ENCODE results near the gene TBC1D22A. TPM values are rescaled to one million over a fixed set of nuclear protein-coding genes. Genes with fewer than 3 reads are reported as not detected.

TBC1D22A gene
- total RNA-seq, 3 donors from 2014 or later, result 19.0 to 23.6 (median 23.6) TPM

DNA sequence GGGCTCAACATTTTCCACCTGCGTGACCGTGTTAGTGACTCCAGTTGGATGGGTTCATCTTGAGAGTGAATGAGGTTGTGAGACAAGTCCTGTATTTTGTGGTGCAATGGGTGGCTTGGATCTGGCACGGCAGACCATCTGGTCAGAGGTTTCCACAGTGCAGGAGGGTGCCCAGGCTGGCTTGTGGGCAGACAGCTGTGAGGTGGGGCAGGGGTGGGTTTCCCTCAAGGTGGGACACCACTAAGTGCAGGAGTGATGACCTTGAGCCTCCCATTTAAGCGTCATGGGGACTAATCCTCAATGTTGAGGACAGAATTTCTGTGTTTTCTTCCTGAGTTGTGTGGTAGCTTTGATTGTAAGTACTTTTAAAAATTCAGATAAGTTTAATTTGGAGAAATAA, 220.6 kb downstream of the TBC1D22A start:
- H3K36me3 ChIP-seq, result no peaks in the 10 kb centered on the region
- H3K9me3 ChIP-seq, result no peaks in the 10 kb centered on the region
- no peak for DNase-seq (ENCODE audit: low spot score in 2 of 2)
- no peak overlapping the region for H3K4me3 ChIP-seq
- H3K27ac ChIP-seq, result no peak overlapping the region
- intact Hi-C loops (cut with DNase I; ENCODE audit: low total_unique reads), result no loop called here
- TF ChIP-seq, protein P1, sequence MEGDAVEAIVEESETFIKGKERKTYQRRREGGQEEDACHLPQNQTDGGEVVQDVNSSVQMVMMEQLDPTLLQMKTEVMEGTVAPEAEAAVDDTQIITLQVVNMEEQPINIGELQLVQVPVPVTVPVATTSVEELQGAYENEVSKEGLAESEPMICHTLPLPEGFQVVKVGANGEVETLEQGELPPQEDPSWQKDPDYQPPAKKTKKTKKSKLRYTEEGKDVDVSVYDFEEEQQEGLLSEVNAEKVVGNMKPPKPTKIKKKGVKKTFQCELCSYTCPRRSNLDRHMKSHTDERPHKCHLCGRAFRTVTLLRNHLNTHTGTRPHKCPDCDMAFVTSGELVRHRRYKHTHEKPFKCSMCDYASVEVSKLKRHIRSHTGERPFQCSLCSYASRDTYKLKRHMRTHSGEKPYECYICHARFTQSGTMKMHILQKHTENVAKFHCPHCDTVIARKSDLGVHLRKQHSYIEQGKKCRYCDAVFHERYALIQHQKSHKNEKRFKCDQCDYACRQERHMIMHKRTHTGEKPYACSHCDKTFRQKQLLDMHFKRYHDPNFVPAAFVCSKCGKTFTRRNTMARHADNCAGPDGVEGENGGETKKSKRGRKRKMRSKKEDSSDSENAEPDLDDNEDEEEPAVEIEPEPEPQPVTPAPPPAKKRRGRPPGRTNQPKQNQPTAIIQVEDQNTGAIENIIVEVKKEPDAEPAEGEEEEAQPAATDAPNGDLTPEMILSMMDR (IDR thresholded peaks at IDR 0.05), result no peak
- TF ChIP-seq POLR2AphosphoS5 (IDR thresholded peaks at IDR 0.05), result no peak
- TF ChIP-seq POLR2A (IDR thresholded peaks at IDR 0.05), result no peak
- no peaks in the 10 kb centered on the region for H3K4me1 ChIP-seq
- H3K27me3 ChIP-seq, result no peaks in the 10 kb centered on the region

DNA sequence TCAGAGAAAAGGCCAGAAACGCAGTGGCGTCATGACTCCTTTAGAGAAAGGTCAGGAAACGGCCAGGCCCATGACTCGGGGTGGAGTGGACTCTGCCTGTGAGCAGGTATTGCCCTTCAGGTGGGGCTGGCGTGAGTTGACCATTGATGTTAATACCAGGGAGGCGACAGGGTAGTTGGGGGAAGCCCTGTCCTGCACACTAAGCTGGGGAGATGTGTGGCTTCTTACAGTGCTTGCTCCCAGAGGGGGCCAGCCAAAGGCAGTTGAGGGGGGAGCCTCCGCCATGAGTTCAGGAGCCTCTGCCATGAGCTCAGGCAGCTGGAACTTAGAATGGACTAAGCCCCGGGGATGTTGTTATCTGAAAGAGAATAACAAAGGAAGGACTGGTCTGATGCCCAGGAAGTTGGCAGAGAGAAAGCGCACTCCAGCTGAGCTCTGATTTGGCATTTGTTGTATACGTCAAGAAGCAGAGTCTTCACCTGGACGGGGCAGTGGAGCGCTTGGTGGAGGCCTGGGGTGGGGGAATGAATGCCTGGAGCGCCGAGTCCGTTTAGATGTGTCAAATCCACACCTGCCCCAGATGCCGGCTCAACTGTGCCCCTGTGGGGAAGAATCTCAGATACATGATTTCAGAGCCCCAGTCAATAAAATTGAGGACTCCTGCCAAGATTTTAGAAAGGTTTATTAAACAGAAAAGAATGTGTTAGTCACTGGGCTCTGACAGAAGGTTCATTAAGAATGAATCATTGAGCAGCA, 222.5 kb downstream of the TBC1D22A start:
- no peak overlapping the region for H3K4me3 ChIP-seq
- no peaks in the 10 kb centered on the region for H3K27me3 ChIP-seq
- no peaks in the 10 kb centered on the region for H3K9me3 ChIP-seq
- H3K27ac ChIP-seq, result peak overlapping the region; percentile 75 to 79
- intact Hi-C loops (cut with DNase I; ENCODE audit: low total_unique reads), result no loop called here
- H3K4me1 ChIP-seq, result no peaks in the 10 kb centered on the region
- H3K36me3 ChIP-seq, result no peaks in the 10 kb centered on the region
- no peak for TF ChIP-seq POLR2A (IDR thresholded peaks at IDR 0.05)
- TF ChIP-seq POLR2AphosphoS5 (IDR thresholded peaks at IDR 0.05), result no peak
- TF ChIP-seq, protein P1 (IDR thresholded peaks at IDR 0.05), result no peak
- peak in 1 of 2 donors; percentile 55 for DNase-seq (ENCODE audit: low spot score in 2 of 2)

DNA sequence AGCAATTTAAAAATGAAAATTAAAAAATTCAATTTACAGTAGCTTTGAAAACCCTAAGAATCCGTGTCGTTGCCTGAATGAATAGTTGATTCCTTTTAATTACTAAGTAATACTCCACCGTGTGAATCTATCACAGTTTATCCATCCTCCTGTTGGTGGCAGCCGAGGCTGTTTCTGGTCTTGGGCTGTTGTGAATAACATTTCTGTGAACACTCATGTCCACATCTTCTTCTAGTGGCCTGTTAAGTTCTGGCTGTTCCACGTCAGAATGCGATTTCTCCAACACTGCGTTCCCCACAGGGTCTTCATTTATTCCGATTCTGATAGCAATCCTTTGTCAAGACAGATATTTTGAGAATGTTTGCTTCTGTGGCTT, 223.0 kb downstream of the TBC1D22A start:
- H3K36me3 ChIP-seq, result no peaks in the 10 kb centered on the region
- H3K27me3 ChIP-seq, result no peaks in the 10 kb centered on the region
- H3K4me3 ChIP-seq, result no peak overlapping the region
- no peaks in the 10 kb centered on the region for H3K4me1 ChIP-seq
- DNase-seq (ENCODE audit: low spot score in 2 of 2), result no peak
- intact Hi-C loops (cut with DNase I; ENCODE audit: low total_unique reads), result no loop called here
- TF ChIP-seq, protein P1 (IDR thresholded peaks at IDR 0.05), result no peak
- no peak for TF ChIP-seq POLR2AphosphoS5 (IDR thresholded peaks at IDR 0.05)
- TF ChIP-seq POLR2A (IDR thresholded peaks at IDR 0.05), result no peak
- no peaks in the 10 kb centered on the region for H3K9me3 ChIP-seq
- peak overlapping the region in 1 of 2 donors; percentile 79 for H3K27ac ChIP-seq

DNA sequence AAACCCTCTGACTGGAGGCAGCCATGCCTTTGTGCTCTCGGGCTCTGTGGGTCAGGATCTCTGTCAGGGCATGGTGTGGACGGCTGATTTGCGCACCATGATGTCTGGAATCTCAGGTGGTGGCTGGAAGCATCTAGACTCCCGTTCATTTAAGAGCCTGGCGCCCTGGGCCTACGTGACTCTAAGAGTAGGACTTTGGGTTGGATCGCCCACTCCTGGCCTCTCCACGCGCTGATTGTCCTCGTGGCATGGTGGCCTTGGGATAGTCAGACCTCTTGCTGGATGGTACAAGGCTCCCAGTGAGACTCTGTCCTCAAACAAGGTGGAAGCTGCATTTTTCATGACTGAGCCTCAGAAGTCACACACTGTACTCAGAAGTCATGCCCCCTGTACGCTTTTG, 224.3 kb downstream of the TBC1D22A start:
- no peak for DNase-seq (ENCODE audit: low spot score in 2 of 2)
- Histone ChIP-seq H3K36me3 (no peaks in the 10 kb centered on the region), H3K27me3 (no peaks in the 10 kb centered on the region), H3K9me3 (no peaks in the 10 kb centered on the region), H3K4me1 (no peaks in the 10 kb centered on the region), H3K4me3 (no peak overlapping the region), H3K27ac (no peak overlapping the region)
- TF ChIP-seq, protein P1 (IDR thresholded peaks at IDR 0.05), result no peak
- TF ChIP-seq POLR2A (IDR thresholded peaks at IDR 0.05) (no peak), POLR2AphosphoS5 (IDR thresholded peaks at IDR 0.05) (no peak)
- intact Hi-C loops (cut with DNase I; ENCODE audit: low total_unique reads), result loop anchor here (1.0 kb wide), 1 partner anchor 33 kb away; no protein-coding TSS in a partner anchor

DNA sequence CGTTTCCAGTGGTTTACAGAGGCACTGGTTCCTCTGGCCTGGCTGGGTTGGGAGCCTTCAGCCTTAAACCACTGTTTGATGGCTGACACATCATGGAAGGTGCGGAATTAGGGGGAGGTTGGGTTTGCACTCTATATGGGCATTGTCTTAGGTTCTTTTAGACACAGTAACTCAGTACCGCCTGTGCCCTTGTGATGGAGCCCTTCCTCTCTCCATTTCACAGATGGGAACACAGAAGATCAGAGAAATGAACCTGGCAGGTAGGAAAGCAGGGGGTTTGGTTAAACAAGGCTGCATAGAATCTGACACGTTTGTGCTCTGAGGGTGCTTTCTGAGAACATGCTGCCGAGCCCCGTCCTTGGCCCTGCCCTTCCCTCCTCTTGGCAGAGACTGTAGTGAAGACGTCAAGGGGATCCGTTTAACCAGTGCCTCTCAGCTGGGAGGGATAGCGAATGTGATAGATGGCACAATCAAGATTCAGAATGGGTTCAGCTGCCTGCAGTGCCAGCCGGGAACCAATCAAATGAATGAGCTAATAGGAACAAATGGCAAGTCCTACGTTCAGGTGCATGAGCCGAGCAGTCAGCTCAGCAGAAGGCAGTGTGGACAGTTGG, 228.6 kb downstream of the TBC1D22A start:
- Histone ChIP-seq H3K9me3 (no peaks in the 10 kb centered on the region), H3K4me1 (no peaks in the 10 kb centered on the region), H3K36me3 (no peaks in the 10 kb centered on the region), H3K27me3 (no peaks in the 10 kb centered on the region), H3K4me3 (no peak overlapping the region), H3K27ac (no peak overlapping the region)
- TF ChIP-seq POLR2A (IDR thresholded peaks at IDR 0.05), result no peak
- TF ChIP-seq, protein P1 (IDR thresholded peaks at IDR 0.05), result no peak
- no peak for TF ChIP-seq POLR2AphosphoS5 (IDR thresholded peaks at IDR 0.05)
- intact Hi-C loops (cut with DNase I; ENCODE audit: low total_unique reads), result loop anchor here (1.0 to 10.0 kb wide), 2 partner anchors 25 to 496 kb away; no protein-coding TSS in a partner anchor
- no peak for DNase-seq (ENCODE audit: low spot score in 2 of 2)
